SK-N-MC (cell line): ENCODE measurements around the gene DUS3L.

ENCODE experiments used
- DNase-seq: peaks from one replicate; pipeline ENCODE4 v3.0.0-alpha.2; 2011; ENCODE audit warnings: low read depth, low spot score
- H3K27ac ChIP-seq: fragments of 200-600 bp; sonication (generic); 2 replicates; pipeline ENCODE4 v1.5.1; 2016; ENCODE audit warnings: mixed run types
- H3K36me3 ChIP-seq: fragments of 200-600 bp; sonication (generic); 2 replicates; pipeline ENCODE4 v1.6.1; 2017; ENCODE audit warnings: antibody characterized with exemption, low read length, mixed read lengths; ENCODE audit not compliant: insufficient read depth
- H3K4me3 ChIP-seq: fragments of 200-600 bp; sonication (generic); 2 replicates; pipeline ENCODE4 v1.5.1; 2016
- H3K9ac ChIP-seq: fragments of 200-600 bp; sonication (generic); 2 replicates; pipeline ENCODE4 v1.8.0; 2017; ENCODE audit warnings: mixed run types, mixed read lengths; ENCODE audit not compliant: insufficient read length
- H3K9me3 ChIP-seq: fragments of 200-600 bp; sonication (generic); 2 replicates; pipeline ENCODE4 v1.6.1; 2017; ENCODE audit warnings: low read depth, mild to moderate bottlenecking, antibody characterized with exemption, low read length, moderate library complexity, mixed read lengths
- EZH2 ChIP-seq: fragments of 200-600 bp; sonication (generic); IDR thresholded peaks from one replicate; pipeline ENCODE4 v1.6.1; 2017; ENCODE audit warnings: antibody characterized with exemption
- FOXP2 ChIP-seq: optimal IDR thresholded peaks from 2 replicates; pipeline ENCODE3; 2011; ENCODE audit warnings: mild to moderate bottlenecking, moderate library complexity; ENCODE audit not compliant: insufficient read depth; ENCODE audit errors: extremely low read length, control extremely low read depth
- POLR2AphosphoS5 ChIP-seq: IDR thresholded peaks from 2 replicates; pipeline ENCODE4 v1.6.1; 2012; ENCODE audit warnings: mild to moderate bottlenecking, low read depth, low read length, borderline replicate concordance

The DUS3L gene

GRCh38 chr19:5743630-5744029 lies 47.3 kb downstream of the DUS3L start:
- H3K9ac ChIP-seq, result no peak overlapping the region
- no peak for DNase-seq
- H3K36me3 ChIP-seq, result no peaks in the 10 kb centered on the region
- no peak overlapping the region for H3K4me3 ChIP-seq
- no peak overlapping the region for H3K27ac ChIP-seq
- no peaks in the 10 kb centered on the region for H3K9me3 ChIP-seq
- no peak for TF ChIP-seq EZH2
- TF ChIP-seq FOXP2, result no peak
- TF ChIP-seq POLR2AphosphoS5, result no peak

GRCh38 chr19:5742051-5742450 lies 48.9 kb downstream of the DUS3L start:
- no peak for DNase-seq
- Histone ChIP-seq H3K27ac (no peak overlapping the region), H3K36me3 (no peaks in the 10 kb centered on the region), H3K9ac (no peak overlapping the region), H3K9me3 (no peaks in the 10 kb centered on the region), H3K4me3 (no peak overlapping the region)
- TF ChIP-seq POLR2AphosphoS5, result no peak
- no peak for TF ChIP-seq FOXP2
- no peak for TF ChIP-seq EZH2

- TF ChIP-seq POLR2AphosphoS5 (no peak), EZH2 (no peak), FOXP2 (no peak)
- no peak for DNase-seq
- no peak overlapping the region for H3K27ac ChIP-seq
- H3K4me3 ChIP-seq, result no peak overlapping the region
- no peaks in the 10 kb centered on the region for H3K36me3 ChIP-seq
- H3K9me3 ChIP-seq, result no peaks in the 10 kb centered on the region
- H3K9ac ChIP-seq, result no peak overlapping the region
Measured at GRCh38 chr19:5738423-5738822, 52.5 kb downstream of the DUS3L start.
